ENCODE measurements around the gene TNNC1.

TNNC1 gene

DNA sequence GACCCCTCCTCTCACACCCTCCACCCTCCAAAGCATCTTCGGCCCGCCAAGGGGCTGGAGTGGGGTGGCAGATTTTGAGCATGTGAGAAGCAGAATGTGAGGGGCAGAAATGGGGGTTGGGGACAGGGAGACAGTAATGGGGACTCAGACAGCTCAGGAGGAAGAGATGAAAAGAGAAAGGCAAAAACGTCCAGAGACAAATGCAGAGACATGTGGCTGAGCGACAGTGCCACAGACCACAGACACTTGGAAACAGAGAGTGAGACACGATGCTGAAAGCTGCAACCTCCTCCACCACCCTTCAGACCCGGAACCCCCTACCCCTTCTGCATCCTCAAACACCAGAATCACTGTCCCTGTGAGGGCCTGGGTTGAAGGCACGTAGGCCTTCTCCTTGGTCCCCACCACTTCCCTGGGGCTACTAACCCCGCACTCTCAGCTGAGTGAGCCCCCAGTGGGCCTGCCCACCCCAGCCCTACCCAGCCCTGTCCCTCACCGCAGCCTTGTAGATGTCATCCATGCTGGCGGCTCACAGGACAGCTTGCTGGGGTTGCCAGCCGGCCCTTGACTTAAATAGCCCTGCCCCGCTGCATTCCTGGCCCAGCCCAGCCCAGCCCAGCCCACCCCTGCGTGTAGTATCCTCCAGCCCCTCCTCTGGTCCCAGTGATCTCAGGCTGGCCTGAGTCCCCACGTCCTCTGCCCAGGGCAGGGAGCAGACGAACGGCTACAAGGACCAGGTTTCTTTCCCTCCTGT is at the start of gene TNNC1:
TSS of gene TNNC1 (minus strand) at position 546 of the 754 bp plus-strand sequence. CDS start at position 520, 26 bp downstream.
- no peak for DNase-seq

DNA sequence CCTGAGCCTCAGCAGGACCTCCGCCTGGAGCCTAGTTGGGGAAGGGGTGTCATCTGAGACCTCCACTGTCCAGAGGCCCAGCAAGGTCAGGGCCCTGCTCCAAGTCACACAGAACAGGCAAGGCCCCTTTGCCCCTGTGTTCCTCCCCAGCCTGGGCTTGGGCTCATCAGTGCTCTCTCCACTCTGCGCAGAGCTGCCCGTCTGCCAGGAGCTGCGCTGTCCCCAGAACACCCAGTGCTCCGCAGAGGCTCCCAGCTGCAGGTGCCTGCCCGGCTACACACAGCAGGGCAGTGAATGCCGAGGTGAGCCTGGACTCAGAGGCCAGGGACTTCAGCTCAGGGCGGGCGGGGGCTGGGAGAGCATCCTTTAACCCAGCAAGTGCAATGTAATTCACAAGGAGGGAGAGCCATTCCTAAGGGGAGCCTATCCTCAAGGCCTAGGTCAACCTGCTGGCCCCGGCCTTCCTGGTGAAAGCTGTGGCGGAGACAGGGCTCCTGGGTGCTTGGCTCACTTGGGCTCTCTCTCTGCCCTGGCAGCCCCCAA is 49.0 kb upstream of the TNNC1 start:
- DNase-seq = no peak

GRCh38 chr3:52502001-52502400 is 48.2 kb upstream of the TNNC1 start:
- no peak for DNase-seq

- no peak for DNase-seq
These were observed 47.2 kb upstream of the TNNC1 start for GRCh38 chr3:52501046-52501445.

DNA sequence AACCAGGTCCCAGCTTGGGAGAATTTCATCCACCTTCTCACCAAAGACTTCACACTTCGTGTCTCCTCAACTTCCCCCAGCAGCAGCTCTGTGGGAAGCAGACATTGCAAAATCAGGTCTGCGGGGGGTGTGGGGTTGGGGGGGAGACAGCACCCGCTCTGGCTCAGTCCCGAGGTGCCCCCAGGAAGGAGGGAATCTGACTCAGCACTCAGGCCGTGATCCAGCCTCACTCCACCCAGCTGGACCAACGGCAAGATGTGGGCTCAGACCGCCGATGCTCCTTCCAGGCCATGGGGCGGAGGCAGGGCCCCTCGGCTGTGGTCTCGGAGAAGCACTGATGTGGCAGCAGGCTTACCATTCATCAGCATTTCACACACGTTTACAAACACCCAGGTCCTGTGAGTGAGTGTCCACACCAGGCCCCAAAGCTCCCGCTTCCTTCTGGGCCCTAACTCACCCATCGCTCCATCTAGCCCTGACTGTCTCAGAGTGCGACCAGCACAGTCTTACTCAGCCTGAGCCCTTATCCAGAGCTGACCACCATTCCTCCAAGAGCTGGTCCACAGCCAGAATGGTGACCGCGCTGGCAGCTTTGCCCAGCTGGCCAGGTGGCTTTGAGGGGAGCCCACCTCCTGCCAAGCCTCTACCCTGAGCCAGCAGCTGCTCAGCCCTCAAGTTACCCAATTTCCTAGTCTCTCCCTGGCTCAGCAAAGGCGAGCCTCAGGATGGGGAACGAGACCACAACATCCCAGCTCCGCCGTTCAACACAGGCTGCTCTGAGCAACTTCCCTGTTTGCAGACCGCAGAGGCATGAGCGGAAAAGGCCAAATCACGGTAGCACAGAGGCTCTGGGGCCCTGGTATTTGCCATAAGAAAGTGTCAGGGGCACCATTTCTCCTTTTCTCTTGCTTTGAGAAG is 44.6 kb upstream of the TNNC1 start:
- no peak for DNase-seq

- no peak for DNase-seq
These were observed 42.1 kb upstream of the TNNC1 start for GRCh38 chr3:52495777-52496602.

DNA sequence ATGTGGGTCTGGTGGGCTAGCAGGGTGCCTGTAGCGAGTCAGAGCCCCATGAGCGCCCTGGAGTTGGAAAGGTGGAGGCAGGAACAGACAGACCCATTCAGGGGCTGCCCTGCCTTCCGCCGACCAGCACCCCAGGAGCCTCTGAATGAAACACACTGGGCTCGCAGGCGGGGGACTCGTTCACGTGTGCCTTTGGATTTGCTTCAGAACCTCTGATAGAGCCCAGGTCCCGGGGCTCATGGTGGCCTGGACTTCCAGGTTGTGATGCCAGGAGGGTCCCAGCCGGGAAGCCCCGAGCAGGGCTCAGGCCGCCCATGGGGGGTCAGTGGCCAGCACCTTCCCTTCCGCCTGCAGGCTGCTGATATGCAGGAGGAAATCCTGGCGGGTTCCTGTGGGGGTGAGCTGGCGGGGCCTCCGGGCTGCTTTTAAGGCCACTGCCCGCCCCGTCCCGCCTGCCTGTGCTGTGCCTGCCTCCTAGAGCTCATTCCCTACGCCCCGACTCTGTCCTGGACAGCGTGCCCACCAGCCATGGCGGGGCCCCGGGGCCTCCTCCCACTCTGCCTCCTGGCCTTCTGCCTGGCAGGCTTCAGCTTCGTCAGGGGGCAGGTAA is 41.1 kb upstream of the TNNC1 start, which contains the start of gene STAB1:
TSS of gene STAB1 (plus strand) at position 453 of the 610 bp plus-strand sequence. CDS start at position 529, 76 bp downstream.
- DNase-seq = no peak

DNA sequence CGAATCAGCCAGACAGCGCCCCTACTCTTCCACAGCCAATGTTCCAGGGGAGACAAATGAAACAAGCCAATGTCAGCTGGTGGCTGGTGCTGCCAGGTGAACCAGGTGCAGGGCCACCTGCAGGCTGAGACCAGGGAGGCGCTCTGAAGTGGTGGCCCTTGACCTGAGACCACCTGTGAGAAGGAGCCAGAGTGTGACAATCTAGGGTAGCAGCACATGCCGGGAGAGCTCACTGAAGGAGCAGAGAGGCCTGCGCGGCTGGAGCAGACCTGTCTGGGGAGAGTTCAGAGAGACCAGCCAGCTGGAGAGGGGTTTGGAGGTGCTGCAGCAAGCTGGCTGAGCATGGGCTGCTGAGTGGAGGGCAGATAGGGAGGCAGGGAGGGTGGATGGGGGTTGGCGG is 40.6 kb upstream of the TNNC1 start:
- DNase-seq = no peak

- no peak for DNase-seq
These were observed 39.6 kb upstream of the TNNC1 start for GRCh38 chr3:52493232-52494017.

DNA sequence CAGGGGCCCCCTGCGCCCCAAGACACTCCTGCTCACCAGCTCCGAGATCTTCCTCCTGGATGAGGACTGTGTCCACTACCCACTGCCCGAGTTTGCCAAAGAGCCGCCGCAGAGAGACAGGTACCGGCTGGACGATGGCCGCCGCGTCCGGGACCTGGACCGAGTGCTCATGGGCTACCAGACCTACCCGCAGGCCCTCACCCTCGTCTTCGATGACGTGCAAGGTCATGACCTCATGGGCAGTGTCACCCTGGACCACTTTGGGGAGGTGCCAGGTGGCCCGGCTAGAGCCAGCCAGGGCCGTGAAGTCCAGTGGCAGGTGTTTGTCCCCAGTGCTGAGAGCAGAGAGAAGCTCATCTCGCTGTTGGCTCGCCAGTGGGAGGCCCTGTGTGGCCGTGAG is 38.2 kb upstream of the TNNC1 start:
- DNase-seq = no peak

GRCh38 chr3:52490939-52491526 is 37.2 kb upstream of the TNNC1 start:
- DNase-seq = no peak

- no peak for DNase-seq
These were observed 36.4 kb upstream of the TNNC1 start for GRCh38 chr3:52490035-52490938.

- DNase-seq = no peak
These were observed 35.6 kb upstream of the TNNC1 start for GRCh38 chr3:52489453-52489852.

DNA sequence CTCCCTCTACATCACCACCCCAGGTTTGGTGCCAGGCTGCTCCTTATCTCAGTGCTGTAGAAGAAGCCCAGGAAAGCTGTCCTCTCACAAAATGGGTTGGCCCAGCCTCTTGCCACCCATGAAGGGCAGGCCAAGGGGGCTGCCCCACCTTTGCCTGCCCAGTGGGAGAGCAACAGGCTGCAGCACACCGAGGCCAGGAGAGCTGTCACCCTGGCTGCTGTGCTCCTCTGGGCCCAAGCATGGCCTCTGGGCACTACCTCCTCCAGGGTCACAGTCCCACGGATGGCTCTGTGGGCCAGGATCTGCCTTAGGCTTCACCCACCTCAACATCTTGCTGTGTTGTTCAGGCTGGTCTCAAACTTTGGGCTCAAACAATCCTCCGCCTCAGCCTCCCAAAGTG is 34.9 kb upstream of the TNNC1 start:
- DNase-seq = no peak

- DNase-seq = no peak
These were observed 34.2 kb upstream of the TNNC1 start for GRCh38 chr3:52487788-52488691.

DNA sequence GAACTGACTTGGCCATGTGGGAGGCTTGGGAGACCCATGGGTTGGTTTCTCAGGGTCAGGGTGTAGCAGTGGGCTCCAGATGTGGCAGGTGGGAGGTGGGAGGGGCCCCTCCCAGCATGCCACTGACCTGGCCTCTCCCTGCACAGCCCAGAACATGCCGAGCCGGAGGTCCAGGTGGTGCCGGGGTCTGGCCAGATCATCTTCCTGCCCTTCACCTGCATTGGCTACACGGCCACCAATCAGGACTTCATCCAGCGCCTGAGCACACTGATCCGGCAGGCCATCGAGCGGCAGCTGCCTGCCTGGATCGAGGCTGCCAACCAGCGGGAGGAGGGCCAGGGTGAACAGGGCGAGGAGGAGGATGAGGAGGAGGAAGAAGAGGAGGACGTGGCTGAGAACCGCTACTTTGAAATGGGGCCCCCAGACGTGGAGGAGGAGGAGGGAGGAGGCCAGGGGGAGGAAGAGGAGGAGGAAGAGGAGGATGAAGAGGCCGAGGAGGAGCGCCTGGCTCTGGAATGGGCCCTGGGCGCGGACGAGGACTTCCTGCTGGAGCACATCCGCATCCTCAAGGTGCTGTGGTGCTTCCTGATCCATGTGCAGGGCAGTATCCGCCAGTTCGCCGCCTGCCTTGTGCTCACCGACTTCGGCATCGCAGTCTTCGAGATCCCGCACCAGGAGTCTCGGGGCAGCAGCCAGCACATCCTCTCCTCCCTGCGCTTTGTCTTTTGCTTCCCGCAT is 33.4 kb upstream of the TNNC1 start:
- DNase-seq = no peak

DNA sequence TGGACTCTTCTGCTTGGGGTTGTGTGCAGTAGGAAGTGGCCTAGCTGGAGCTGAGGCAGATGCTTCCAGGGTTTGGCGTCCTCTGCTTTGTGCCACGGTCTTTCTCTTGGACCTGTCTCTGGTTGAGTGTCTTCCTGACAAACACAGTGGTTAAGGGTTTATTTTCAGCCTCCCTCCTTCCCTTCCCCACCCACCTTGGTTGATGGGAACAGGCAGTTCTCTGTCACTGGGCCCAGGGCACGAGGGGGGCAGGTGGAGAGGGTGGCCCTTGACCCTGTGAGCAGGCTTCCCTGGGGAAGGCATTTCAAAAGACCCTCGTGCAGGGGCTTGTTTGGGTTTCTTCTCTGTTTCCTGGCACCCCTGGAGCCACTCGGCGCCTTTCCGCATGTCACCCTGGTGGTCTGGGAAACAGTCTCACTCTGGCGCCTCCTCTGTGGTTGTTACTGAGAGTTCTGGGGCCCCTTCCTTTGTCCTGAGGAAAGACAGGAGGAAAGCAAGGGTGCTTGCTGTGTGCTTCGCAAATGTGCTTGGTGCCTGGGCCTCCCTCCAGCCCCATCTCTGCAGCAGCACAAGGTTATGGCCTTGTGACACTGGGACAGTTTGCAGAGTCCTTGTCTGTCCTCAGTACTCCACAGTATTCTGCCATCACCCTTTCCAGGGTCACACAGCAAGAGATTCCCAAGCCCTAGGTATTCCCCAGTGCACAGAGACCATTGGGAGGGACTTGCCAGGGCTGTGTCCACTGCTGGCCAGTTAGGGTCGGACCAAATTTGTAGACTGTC is 31.0 kb upstream of the TNNC1 start:
- DNase-seq = no peak
